Occipital lobe (tissue), 2 donors: ENCODE measurements around the gene NFATC2. TPM values are rescaled to one million over a fixed set of nuclear protein-coding genes. Genes with fewer than 3 reads are reported as not detected.
"Not testable (repeated sequence)": the region's sequence is repeated elsewhere in the genome, so short reads cannot be mapped to it uniquely, and the experiment has no call there.

ENCODE experiments used
- DNase-seq: peaks from one replicate; lab custom pipeline; 2025; lab: John Stamatoyannopoulos, UW
- total RNA-seq: library from RNA; depleted of rRNA; stranded (reverse); fragments of >200 nt; gene quantifications from one replicate; pipeline ENCODE4 v1.2.3, GENCODE V29; 2014

Gene NFATC2
- total RNA-seq, 1 donor from 2014 or later: 0.47 TPM

DNA sequence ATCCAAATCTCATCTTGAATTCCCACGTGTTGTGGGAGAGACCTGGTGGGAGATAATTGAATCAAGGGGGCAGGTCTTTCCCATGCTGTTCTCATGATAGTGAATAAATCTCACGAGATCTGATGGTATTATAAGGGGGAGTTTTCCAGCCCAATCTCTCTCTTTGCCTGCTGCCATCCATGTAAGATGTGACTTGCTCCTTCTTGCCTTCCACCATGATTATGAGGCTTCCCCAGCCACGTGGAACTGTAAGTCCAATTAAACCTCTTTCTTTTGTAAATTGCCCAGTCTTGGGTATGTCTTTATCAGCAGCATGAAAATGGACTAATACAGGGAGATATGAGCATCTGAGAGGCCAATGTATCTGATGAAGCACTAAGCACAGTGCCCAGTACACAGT, 26.0 kb upstream of the NFATC2 start:
- not testable (repeated sequence) for DNase-seq

DNA sequence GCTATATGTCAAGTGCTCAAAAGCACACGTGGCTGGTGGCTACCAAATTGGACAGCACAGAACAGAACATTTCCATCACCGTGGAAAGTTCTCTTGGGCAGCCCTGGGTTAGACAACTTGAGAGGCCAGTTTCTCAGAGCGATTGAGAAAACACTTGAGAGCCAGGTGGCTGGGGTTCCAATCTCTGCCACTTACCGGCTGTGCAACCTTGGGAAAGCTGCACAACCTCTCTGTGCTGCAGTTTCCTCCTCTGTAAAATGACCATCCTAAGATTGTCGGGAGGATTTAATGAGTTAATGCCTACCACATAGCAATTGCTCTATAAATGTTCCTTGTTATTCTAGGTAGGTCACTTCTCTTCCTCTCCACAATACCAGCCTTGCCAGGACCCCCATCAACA, 25.1 kb upstream of the NFATC2 start:
- no peak for DNase-seq

DNA sequence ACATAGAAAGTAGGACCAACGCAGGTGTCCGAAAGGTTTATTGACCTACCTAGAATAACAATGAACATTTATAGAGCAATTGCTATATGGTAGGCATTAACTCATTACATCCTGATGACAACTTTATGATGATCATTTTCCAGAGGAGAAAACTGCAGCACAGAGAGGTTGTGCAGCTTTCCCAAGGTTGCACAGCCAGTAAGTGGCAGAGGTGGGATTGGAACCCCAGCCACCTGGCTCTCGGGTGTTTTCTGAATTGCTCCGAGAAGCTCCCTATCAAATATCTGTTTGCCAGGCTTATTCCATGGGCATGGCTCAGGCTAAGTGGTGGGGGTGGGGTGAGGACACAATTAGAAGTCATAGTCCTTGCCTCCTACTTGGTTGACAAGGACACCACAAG, 24.1 kb upstream of the NFATC2 start:
- DNase-seq: no peak

DNA sequence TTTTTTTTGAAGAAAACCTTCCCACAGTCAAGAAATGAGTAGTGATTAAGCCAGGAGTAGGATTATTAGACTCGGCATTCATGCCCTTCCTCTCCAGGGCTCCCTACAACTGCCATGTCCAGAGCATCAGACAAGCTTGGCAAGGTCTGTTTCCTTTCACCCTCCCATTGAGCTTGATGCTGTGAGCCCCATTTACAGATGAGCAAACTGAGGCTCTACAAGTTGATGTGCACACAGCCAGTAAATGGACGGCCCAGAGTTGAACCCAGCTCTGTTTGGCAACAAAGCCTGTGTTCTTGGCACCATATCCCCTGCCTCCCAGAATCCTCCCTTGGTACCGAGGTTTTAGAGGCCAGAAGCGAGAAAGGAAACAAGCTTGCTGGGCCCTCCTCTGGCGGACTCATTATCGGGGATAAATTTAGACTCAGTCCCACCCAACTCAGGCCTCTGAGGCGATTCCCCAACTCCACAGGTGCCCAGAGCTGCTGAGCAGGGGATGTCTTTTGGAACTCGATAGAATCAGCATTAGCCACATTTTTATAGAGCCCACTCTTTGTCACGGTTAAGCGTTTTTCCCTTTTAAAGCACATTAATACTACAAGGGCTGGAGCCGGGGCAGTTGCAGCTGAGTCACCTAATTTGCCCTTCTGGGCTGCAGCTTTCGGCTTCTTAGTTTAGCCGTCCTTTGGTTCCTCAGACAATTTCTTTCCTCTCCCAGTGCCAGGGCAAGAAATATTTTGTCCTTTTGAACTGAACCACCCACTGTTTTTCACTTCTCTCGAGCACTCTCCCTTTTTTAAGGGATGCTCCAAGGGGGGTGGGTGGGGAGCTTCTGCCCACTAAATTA, 23.0 kb upstream of the NFATC2 start:
- no peak for DNase-seq

DNA sequence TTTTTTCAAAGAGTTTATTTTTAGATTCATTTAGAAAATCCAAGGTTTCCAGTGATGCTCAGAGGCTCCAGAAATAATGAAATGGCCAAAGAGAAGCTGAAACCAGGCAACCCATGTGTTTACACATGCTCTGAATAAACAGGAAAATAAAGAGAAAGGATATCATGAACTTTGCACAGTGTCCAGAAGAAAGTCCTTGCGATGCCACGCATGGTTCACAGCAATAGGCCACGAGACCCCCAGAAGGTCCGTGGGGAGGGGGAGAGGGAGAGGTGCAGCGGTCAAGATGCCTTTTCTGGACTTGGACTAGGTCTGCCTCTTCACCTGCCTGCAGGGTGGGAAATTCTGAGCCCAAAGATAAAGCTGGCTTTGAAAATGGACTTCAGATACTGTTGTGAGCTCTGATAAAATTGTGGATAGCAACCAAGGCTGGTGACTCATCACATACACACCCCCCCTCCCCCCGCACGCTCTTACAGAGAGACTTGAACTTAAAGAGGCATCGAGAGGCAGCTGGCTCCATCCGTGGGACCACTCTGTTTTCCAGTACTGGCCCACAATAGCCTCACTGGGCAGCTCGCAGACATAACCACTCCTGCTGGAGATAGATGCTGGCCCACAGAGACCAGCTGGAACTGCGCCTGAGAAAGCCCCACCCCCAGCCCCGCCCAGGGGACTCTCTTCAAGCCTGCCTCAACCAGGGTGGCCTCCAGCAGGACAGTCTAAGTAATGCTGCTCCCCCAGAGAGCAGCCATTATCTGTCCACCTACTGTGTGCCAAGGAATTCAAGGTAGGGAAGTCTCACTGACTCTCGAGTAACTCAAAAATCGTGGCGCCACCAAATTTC, 21.2 kb upstream of the NFATC2 start:
- DNase-seq: no peak

DNA sequence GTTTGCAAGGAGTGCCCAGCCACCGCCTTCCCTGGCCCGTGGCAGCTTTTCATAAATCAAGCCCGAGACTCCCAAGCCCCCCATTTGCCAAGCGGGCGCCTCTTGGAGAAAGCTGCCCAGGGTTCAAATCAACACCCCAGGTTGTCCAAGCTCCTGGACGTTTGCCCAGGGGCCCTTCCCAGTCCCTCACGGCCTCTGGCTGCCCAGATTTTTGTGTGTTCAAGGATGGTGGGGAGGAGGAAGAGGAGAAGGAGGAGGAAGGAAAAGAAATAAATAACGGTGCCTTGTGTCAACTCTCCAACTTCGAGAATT, 20.6 kb upstream of the NFATC2 start:
- DNase-seq: no peak

DNA sequence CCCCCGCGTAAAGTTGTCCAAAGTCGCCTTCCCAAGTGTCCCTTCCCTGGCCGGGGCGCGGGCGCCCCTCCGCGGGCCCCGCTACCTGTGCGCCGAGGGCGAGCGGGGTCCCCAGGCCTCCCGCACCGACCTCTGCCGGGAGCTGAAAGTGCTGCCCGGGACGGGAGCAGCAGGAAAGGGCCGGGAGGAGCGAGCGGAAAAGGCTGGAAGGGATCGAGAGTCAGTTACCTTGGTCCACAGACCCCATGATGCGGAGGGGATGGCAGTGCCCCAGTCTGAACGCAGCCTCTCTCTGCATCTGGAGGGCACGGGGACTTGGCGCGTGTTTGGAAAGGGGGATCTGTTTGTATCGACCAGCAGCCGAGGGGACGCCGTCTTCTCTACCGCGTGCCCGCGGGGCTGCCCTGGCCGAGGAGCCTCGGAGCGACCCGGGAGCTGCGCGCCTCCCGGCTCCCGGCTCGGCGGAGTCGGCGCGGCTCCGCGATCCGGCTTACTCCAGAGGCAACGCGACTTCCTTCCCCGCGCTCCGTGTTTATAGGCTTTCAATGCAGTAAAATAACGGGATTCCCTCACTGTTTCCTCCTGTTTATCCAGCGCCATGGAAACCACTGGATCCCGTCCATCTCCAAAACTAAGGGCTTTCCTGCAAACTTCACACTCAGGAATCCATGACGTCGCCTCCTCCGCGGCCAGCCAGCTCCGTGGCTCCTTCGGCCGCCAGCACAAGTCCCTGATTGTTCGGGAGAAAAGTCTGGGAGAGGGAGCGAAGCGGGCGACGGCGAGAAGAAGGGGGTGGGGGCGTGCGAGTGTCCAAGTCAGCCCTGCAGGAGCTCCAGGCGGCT, 20.0 kb upstream of the NFATC2 start:
- peak; percentile 67 for DNase-seq

DNA sequence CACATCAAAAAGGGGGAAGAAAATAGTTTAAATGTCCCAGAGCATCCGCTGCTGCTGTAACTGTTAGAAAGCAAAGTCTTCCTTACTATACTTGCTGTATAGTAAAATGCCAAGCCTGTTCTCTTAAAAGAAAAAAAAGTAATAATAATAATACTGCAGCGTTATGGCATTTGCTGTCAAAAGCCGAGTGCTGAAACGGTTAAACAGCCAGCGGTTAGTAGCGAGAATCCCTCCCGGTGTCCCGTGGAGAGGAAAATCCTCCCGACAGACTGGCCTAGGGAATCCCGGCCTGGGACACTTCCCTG, 19.5 kb upstream of the NFATC2 start:
- DNase-seq: no peak

DNA sequence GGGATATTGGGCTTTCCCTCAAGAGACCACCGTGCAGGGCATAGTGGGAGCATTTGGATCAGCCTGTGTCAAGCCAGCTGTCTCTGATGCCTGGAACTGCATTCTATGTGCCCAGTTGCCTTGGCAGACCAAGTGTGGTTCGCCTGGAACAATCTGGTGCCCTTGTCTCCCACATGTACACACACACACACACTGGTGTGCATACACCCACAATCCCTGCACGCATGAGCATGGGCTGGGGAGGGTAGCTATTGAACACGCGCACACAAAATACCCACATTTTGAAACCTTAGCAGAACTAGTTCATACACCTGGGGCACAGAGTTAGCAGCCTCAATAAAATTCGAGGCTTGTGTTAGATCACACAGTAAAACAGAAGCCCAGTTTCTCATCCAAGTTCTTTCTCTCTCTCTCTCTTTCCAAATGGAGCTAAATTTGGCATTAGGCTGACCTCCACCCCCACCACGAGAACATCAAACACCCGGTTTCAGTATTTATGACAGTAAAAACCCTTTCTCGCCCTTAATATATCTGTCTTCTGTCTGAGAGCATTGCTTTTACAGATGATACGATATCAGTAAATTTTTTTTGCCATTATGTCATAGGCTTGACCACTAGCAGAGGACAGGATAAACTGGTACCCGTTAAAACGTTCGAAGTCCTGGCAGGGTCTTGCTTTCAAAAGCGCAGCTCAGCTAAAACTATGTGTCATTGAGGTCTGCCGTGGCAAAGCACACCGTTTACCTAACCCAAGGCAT, 18.2 kb upstream of the NFATC2 start:
- DNase-seq: no peak

DNA sequence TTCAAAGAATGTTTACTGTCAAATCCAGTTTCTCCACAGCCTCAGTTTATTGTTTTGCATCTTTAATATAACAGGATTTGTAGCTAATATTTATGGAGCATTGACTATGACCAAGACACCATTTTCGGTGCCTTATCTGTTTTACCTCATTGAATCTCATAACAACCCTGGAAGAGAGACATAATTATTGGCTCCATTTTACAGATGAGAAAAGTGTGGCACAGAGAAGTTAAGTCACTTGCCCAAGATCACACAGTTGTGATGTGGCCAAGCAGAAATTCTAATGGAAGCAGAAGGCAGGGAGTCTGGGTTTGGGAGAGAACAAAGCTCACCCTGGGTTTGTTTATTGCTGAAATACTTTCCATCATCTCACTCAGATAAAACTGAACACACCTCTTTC, 17.5 kb upstream of the NFATC2 start:
- DNase-seq: no peak

DNA sequence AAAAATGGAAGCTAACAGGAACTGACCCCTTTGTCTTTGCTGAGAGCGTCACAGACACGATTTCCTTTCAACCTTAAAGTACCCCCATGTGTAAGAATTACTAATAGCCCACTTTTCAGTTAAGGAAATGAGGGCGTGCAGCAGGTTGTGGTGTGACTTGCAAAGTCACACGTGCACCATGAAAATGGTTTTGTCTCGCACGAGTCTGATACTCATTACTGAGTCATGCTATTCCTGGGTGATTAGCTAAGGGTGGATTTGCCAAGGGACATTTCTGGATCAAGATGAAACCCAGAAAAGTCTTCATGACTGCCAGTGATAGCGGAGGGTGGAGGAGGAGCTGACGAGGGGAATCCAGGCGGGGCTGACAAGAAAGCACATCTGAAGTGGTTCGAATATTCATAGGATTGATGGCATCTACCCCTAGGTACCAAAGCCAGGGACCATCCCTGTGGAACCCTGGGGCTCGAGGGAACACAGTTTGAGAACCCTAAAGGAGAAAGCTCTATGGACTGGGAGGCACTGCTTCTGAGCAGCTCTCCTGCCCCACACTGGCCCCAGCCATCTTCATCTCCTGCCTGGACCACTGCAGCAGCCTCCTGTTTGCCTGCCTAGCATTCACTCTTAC, 12.1 kb upstream of the NFATC2 start:
- no peak for DNase-seq

DNA sequence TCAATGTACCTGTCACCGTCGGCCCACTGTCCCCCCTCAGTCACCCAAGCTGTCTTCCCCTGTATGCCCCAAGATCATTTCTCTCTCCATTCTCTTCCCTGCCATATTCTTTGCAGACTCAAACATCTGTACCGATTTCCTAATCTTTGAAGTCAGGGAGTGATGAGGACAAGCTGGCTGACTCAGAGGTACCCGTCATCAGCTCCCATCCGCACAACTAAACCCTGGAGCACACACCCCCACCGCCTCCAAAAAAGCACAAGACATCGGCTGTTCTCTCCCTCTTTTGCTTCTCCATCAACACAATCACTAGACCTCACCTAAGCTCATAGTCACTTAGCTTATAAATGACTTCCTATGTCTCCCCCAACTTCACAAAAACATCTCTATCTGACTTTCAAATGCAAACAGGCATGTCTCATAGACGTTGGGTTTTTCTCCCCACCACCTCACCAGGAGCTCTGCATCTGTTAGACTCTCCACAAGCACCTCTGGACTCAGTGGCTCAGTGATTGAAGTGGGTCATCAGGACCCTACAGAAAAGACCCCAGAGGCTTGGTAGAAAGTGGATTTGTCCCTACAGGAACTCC, 11.5 kb upstream of the NFATC2 start:
- DNase-seq: no peak

DNA sequence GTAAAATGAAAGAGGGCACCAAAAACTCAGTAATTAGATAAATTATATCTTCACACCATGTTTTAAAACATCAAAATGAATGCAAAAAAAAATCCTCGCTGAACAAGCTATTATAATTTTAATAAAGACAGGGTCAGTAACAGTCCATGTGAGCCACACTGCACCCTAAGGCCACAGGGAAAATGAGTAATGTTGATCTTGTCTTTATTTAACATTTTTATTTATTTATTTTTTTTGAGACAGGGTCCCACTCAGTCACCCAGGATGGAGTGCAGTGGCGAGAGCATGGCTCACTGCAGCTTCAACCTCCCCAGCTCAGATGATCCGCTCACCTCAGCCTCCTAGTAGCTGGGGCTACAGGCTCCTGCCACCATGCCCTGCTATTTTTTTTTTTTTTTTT, 8.7 kb upstream of the NFATC2 start:
- no peak for DNase-seq

DNA sequence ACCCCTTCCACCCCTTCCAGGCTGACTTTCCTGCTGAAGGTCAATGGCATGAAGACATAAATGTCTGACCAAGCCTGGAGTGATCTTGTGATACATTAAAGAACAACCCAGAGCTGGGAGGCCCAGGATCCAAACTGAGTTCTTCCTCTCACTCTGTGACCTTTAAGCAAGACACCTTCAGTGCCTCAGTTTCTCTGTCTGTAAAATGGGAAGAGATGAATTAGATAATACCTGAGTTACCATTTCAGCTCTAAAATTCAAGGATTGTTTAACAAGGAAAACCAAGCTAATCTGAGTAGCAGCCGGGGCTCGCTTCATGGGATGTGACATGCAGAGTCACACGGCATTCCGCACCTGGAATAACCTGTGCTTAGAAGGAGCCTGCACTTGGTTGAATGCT, 7.0 kb upstream of the NFATC2 start:
- no peak for DNase-seq

DNA sequence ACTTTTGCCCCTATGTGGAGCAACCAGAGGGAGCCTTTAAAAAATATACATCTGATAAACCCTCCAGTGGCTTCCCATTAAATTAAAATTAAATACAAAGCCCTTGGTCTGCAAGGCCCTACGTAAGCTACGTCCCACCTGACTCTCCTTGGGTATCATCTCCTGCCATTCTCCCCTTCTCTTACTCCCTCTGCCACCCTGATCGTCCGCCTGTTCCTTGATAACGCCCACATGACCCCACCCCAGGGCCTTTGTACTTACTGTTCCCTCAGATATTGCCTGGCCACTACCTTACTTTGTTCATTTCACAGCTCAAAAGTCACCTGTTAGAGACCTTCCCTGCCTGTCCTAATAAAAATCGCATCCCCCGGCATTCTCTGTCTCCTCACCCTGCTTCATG, 5.4 kb upstream of the NFATC2 start:
- no peak for DNase-seq

DNA sequence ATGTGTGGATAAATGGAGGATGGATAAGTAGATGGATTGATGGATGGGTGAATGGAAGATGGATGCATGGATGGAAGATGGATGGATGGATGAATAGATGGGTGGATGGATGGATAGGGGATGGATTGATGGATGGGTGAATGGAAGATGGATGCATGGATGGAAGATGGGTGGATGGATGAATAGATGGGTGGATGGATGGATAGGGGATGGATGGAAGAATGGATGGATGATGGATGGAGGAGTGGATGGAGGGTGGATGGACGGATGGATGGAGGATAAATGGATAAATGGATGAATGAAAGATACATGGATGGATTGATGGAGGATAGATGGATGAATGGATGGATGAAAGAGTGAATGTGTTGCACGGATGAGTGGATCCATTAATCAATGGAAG, 3.0 kb upstream of the NFATC2 start:
- DNase-seq: no peak

DNA sequence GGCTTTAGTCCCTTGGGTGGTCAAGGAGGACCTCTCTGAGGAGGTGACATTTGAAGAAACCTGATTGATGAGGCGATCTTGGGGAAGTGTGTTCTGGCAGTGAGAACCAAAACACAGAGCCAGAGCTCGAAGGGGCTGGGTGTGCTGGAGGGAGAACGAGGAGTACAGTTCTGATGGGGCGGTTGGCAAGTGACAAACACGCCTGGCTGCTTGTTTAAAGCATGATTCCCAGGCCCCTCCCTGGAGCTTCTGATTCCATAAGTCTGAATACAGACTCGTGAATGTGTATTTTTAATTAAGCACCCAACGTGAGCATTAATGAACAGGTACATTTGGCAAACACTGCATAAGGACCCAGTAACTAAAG, 886 bp upstream of the NFATC2 start:
- DNase-seq: no peak

DNA sequence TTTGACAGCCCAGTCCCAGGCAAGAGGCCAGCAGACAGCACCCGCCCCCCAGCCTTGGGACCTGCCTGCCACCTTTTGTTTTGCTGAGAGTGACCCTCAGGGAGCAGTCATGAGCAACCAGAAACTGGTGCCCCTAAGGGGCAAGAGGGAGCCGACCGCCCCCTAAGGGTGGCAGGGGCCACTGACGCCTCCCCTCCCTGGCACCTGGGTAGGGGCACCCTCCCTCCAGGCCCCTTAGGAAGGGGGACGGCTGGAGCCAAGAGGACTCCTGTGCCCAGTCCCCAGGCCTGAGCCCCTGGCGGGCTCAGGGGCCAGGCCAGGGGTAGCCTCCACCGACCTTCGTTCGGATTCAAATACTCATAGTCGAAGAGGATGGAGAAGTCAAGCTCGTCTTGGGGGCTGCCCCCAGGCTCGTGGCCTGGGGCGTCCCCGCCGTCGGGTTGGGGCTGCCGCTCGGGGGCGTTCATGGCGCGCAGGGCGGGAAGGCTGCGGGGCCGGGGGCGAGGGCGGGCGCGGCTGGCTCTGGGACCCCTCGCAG, 417 bp downstream of the NFATC2 start:
- DNase-seq: no peak

DNA sequence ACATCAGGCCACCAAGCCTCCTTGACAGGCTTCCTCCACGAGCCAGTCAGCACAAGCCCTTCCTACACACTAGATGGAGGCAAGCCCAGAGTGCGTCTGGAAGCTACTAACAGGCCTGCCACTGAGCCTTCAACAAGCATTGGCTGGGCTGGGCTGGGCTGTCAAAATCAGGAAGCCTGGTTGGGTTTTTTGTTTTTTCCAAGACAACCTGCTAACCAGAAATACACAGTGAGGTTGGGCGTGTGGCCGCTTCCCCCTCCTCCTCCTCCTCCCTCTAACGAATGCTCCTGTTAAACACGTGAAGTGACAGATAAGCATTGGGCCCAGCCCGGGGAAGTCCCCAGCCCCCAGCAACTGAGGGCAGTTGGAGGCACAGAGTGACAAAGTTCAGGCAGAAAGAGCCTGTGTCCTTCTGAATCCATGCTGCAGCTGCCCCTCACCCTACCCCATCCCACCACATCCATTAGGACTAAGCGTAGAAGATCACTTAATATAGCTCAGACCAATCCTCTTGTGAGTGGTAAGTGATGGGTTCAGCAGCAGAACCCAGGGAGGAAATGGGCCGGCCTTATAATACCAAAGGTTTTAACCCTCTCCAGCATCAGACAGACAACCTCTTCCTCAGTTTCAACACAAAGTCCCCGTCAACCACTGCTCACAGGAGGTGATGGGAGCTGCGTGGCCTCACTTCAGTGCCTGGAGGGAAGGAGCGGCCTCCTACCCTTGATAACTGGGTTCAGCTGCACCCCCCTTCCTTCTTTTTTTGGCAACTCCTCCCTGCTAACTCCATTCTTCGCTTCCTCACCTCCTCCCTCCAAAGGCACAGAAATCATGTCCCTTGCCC, 1.1 kb downstream of the NFATC2 start:
- DNase-seq: no peak

DNA sequence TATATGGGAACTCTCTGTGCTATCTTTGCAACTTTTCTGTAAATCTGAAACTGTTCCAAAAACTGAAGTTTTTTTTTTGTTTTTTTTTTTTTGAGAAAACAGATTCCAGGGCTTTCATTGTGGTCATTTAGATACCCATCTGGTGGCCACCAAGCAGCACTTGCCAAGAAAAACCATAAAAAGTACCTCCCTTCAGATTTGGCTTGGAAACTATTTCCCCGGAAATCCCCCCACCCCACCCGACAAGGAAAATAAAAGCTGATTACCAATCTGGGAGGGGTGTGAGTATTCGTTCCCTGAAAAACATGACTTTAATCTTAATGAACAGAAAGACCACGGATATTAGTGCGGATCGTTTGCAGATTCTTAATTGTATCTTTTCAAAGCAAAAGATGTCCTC, 1.9 kb downstream of the NFATC2 start:
- no peak for DNase-seq
